Measurements from ENCODE around the gene UNC45A. TPM values are rescaled to one million over a fixed set of nuclear protein-coding genes. Genes with fewer than 3 reads are reported as not detected.

Gene UNC45A
- total and polyA plus RNA-seq, 2 of the 8 experiments (the other 6 are each of a cell fraction or from before 2014, with no cell fraction given): 74.1 to 84.2 TPM

GRCh38 chr15:90949979-90950675 lies 15.0 kb downstream of the UNC45A start:
- WGBS, 2 experiments (ENCODE audit: extremely low coverage in 1 of 2, insufficient coverage in 1 of 2, insufficient read length in 1 of 2, insufficient replicate concordance in 2 of 2, low coverage in 1 of 2, low lambda C conversion rate in 2 of 2, missing lambda C conversion rate in 1 of 2): 96% methylated on average over 19 of the region's 23 CpGs; no CpG with 5 or more reads in 1 of the 2 experiments
- no peak overlapping the region for H3K9ac ChIP-seq (replicated peaks in 1 of 4; ENCODE audit: extremely low read depth in 1 of 4, low read depth in 3 of 4, low read length in 3 of 4)
- no peaks in the 10 kb centered on the region for H3K79me2 ChIP-seq (ENCODE audit: control insufficient read depth in 1 of 2, insufficient read depth in 2 of 2, low read length in 2 of 2)
- no peak overlapping the region for H2AK5ac ChIP-seq (ENCODE audit: low read depth, low read length)
- no peak overlapping the region for H3K4me2 ChIP-seq (ENCODE audit: insufficient read depth in 1 of 2, low read depth in 2 of 2, low read length in 2 of 2)
- no peaks in the 10 kb centered on the region; the same call in 1 of the 2 replicates for H3K79me1 ChIP-seq (ENCODE audit: low read depth, low read length)
- no peak overlapping the region for H3K56ac ChIP-seq (replicated peaks; ENCODE audit: insufficient read length, low read depth, low read length)
- H3K27ac ChIP-seq (ENCODE audit: low read depth, low read length): no peak overlapping the region
- no peak overlapping the region for H2BK12ac ChIP-seq (ENCODE audit: low read depth, low read length)
- no peak overlapping the region for H2BK15ac ChIP-seq (ENCODE audit: low read length)
- H2BK120ac ChIP-seq (replicated peaks; ENCODE audit: low read depth, low read length): no peak overlapping the region
- no peak overlapping the region for H2AFZ ChIP-seq (ENCODE audit: low read length)
- H4K8ac ChIP-seq (ENCODE audit: extremely low read depth, insufficient read depth, low read length): no peak overlapping the region; the same call in 1 of the 2 replicates
- H4K91ac ChIP-seq (replicated peaks; ENCODE audit: insufficient read length, low read length): no peak overlapping the region
- ChIA-PET POLR2A (ENCODE audit: partially characterized antibody) (interaction anchor here (1.2 kb wide), 1 partner anchor 10 kb away, joined by 3 read pairs; no protein-coding TSS in a partner anchor), CTCF (ENCODE audit: partially characterized antibody) (interaction anchor here (1.6 to 19.2 kb wide), 2 partner anchors 11 to 83 kb away, joined by 4 to 306 read pairs; partner anchors contain the start of genes HDDC3 and UNC45A)
- H3K23ac ChIP-seq (ENCODE audit: insufficient read length): no peak overlapping the region
- H2BK20ac ChIP-seq (ENCODE audit: low read length): no peak overlapping the region
- H4K5ac ChIP-seq (ENCODE audit: insufficient read length, low read depth, low read length): no peak overlapping the region
- peaks cover 0 to 4% of the 10 kb centered on the region in 2 experiments for H4K20me1 ChIP-seq (replicated peaks in 1 of 2; ENCODE audit: control insufficient read depth in 1 of 2, insufficient read depth in 2 of 2, low read length in 2 of 2)
- no peak overlapping the region for H3K4me3 ChIP-seq (ENCODE audit: extremely low read depth in 1 of 4, insufficient read depth in 2 of 4, low read depth in 3 of 4, low read length in 4 of 4)
- DNase-seq (ENCODE audit: low read depth in 1 of 2, low spot score in 2 of 2): no peak
- no peak overlapping the region for H3K14ac ChIP-seq (ENCODE audit: insufficient read length)
- no peak for FAIRE-seq
- peaks cover 8 to 63% (median 38%) of the 10 kb centered on the region in 4 experiments for H3K36me3 ChIP-seq (ENCODE audit: control insufficient read depth in 2 of 4, insufficient read depth in 4 of 4, low read length in 3 of 4)
- H3K23me2 ChIP-seq (ENCODE audit: low read depth, low read length): peaks cover 2% of the 10 kb centered on the region; the same call in 1 of the 2 replicates
- H3K4ac ChIP-seq (replicated peaks; ENCODE audit: insufficient read length, low read depth, low read length): no peak overlapping the region
- no peaks in the 10 kb centered on the region for H3K9me3 ChIP-seq (ENCODE audit: insufficient read depth in 2 of 2, low read depth in 1 of 2, low read length in 1 of 2)
- H3K18ac ChIP-seq (ENCODE audit: extremely low read depth, low read length): no peak overlapping the region
- no peaks in the 10 kb centered on the region for H3K27me3 ChIP-seq (replicated peaks in 1 of 4; ENCODE audit: control insufficient read depth in 3 of 4, extremely low read depth in 1 of 4, insufficient read depth in 3 of 4, low read length in 3 of 4)
- 0 out of 2 replicates have a peak overlapping the region, but pooled peaks have one; percentile 16 for H2BK5ac ChIP-seq (ENCODE audit: low read depth, low read length)
- H3K4me1 ChIP-seq (replicated peaks in 1 of 4; ENCODE audit: control insufficient read depth in 3 of 4, insufficient read depth in 4 of 4, low read length in 3 of 4): peaks cover 0 to 1% (median 0%) of the 10 kb centered on the region in 4 experiments; a peak in 1 of 7 replicates
- TF ChIP-seq YY1 (IDR thresholded peaks at IDR 0.05; ENCODE audit: low read depth, low read length) (no peak), SRF (IDR thresholded peaks at IDR 0.05; ENCODE audit: low read depth, low read length) (no peak), FOSL1 (IDR thresholded peaks at IDR 0.05; ENCODE audit: insufficient read depth, low read depth, low read length) (no peak), RAD21 (IDR thresholded peaks at IDR 0.05 in 1 of 2, conservative IDR thresholded peaks at IDR 0.05 in 1 of 2; ENCODE audit: low read depth in 2 of 2, low read length in 2 of 2) (no peak), GABPA (IDR thresholded peaks at IDR 0.05; ENCODE audit: borderline replicate concordance, insufficient read depth, low read length) (no peak), RFX5 (IDR thresholded peaks at IDR 0.05; ENCODE audit: borderline replicate concordance, low read depth, low read length) (no peak), SAP30 (IDR thresholded peaks at IDR 0.05; ENCODE audit: insufficient read depth, insufficient replicate concordance, low read length) (no peak), TEAD4 (IDR thresholded peaks at IDR 0.05; ENCODE audit: low read depth, low read length) (no peak), ZNF274 (IDR thresholded peaks at IDR 0.05; ENCODE audit: borderline replicate concordance, extremely low read depth, low read length) (no peak), CTBP2 (IDR thresholded peaks at IDR 0.05; ENCODE audit: borderline replicate concordance, insufficient read depth, insufficient read length, low read length) (no peak)
- TF ChIP-seq, protein P1, sequence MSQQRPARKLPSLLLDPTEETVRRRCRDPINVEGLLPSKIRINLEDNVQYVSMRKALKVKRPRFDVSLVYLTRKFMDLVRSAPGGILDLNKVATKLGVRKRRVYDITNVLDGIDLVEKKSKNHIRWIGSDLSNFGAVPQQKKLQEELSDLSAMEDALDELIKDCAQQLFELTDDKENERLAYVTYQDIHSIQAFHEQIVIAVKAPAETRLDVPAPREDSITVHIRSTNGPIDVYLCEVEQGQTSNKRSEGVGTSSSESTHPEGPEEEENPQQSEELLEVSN (IDR thresholded peaks at IDR 0.05): no peak
